Activated naive CD8-positive, alpha-beta T cell treated with anti-CD3 and anti-CD28 coated beads, Interleukin-2, amount 50 U/mL, for 24 hours (primary cell): ENCODE data around the gene GGCX.
A peak's percentile ranks its signal among the peaks of the same experiment; 100 is the strongest.
"Not testable (repeated sequence)": the region's sequence is repeated elsewhere in the genome, so short reads cannot be mapped to it uniquely, and the experiment has no call there.

Source experiments
- ATAC-seq: fragments of 150-1000 bp; cut with Tn5 transposase; one replicate; pipeline ENCODE4 v1.10.0; 2021
- DNase-seq: peaks from one replicate; pipeline ENCODE4 v3.0.0; 2021
- H3K27ac Mint-ChIP-seq: one replicate; pipeline ENCODE4 v1.8.0; 2021; ENCODE audit warnings: mild to moderate bottlenecking, mixed read lengths
- H3K27me3 Mint-ChIP-seq: one replicate; pipeline ENCODE4 v1.8.0; 2021; ENCODE audit warnings: mixed read lengths
- H3K36me3 Mint-ChIP-seq: one replicate; pipeline ENCODE4 v1.8.0; 2021; ENCODE audit warnings: low read depth, mixed read lengths
- H3K4me1 Mint-ChIP-seq: one replicate; pipeline ENCODE4 v1.8.0; 2021; ENCODE audit warnings: mixed read lengths
- H3K4me3 Mint-ChIP-seq: one replicate; pipeline ENCODE4 v1.8.0; 2021; ENCODE audit warnings: mild to moderate bottlenecking, moderate library complexity, mixed read lengths
- H3K9me3 Mint-ChIP-seq: one replicate; pipeline ENCODE4 v1.8.0; 2021; ENCODE audit warnings: mixed read lengths

GGCX gene

GRCh38 chr2:85544915-85545779 lies 16.1 kb downstream of the GGCX start:
- ATAC-seq, H3K9me3 Mint-ChIP-seq, H3K4me3 Mint-ChIP-seq, H3K27me3 Mint-ChIP-seq, DNase-seq: not testable (repeated sequence)
- Mint-ChIP-seq H3K36me3 (peaks cover 60% of the 10 kb centered on the region), H3K4me1 (peaks cover 38% of the 10 kb centered on the region), H3K27ac (peak overlapping the region; percentile 65)

GRCh38 chr2:85544254-85544691 lies 17.0 kb downstream of the GGCX start:
- H3K4me3 Mint-ChIP-seq: peak overlapping the region; percentile 42
- peaks cover 38% of the 10 kb centered on the region for H3K4me1 Mint-ChIP-seq
- ATAC-seq, DNase-seq, H3K9me3 Mint-ChIP-seq, H3K27me3 Mint-ChIP-seq: not testable (repeated sequence)
- peaks cover 66% of the 10 kb centered on the region for H3K36me3 Mint-ChIP-seq
- peak overlapping the region; percentile 99 for H3K27ac Mint-ChIP-seq

GRCh38 chr2:85542777-85543176 lies 18.5 kb downstream of the GGCX start:
- Mint-ChIP-seq H3K4me3 (peak overlapping the region; percentile 95), H3K27ac (peak overlapping the region; percentile 99), H3K36me3 (peaks cover 67% of the 10 kb centered on the region), H3K27me3 (no peaks in the 10 kb centered on the region), H3K9me3 (no peaks in the 10 kb centered on the region), H3K4me1 (peaks cover 38% of the 10 kb centered on the region)
- no peak for DNase-seq
- ATAC-seq: no peak

GRCh38 chr2:85541753-85542457 lies 19.4 kb downstream of the GGCX start:
- Mint-ChIP-seq H3K27ac (peak overlapping the region; percentile 99), H3K4me3 (peak overlapping the region; percentile 95), H3K9me3 (no peaks in the 10 kb centered on the region), H3K36me3 (peaks cover 66% of the 10 kb centered on the region), H3K4me1 (peaks cover 46% of the 10 kb centered on the region), H3K27me3 (no peaks in the 10 kb centered on the region)
- no peak for ATAC-seq
- no peak for DNase-seq

GRCh38 chr2:85541262-85541661 lies 20.0 kb downstream of the GGCX start:
- Mint-ChIP-seq H3K9me3 (no peaks in the 10 kb centered on the region), H3K4me1 (peaks cover 52% of the 10 kb centered on the region), H3K27ac (peak overlapping the region; percentile 99), H3K4me3 (peak overlapping the region; percentile 95), H3K27me3 (no peaks in the 10 kb centered on the region), H3K36me3 (peaks cover 69% of the 10 kb centered on the region)
- no peak for DNase-seq
- no peak for ATAC-seq

GRCh38 chr2:85540133-85540648 lies 21.1 kb downstream of the GGCX start:
- Mint-ChIP-seq H3K36me3 (peaks cover 62% of the 10 kb centered on the region), H3K4me1 (peaks cover 53% of the 10 kb centered on the region), H3K27me3 (no peaks in the 10 kb centered on the region), H3K9me3 (no peaks in the 10 kb centered on the region), H3K27ac (peak overlapping the region; percentile 99), H3K4me3 (peak overlapping the region; percentile 95)
- DNase-seq (no peak), ATAC-seq (no peak)

- Mint-ChIP-seq H3K27ac (peak overlapping the region; percentile 99), H3K4me3 (peak overlapping the region; percentile 95), H3K9me3 (no peaks in the 10 kb centered on the region), H3K36me3 (peaks cover 56% of the 10 kb centered on the region), H3K27me3 (no peaks in the 10 kb centered on the region), H3K4me1 (peaks cover 53% of the 10 kb centered on the region)
- DNase-seq (peak; percentile 77), ATAC-seq (peak; percentile 41)
Observed at GRCh38 chr2:85539361-85540132, 21.7 kb downstream of the GGCX start.

GRCh38 chr2:85538507-85539360 lies 22.6 kb downstream of the GGCX start, which contains the start of gene MAT2A:
TSS of gene MAT2A (plus strand) at chr2:85539168. CDS start at chr2:85539288, 120 bp downstream.
- H3K27ac Mint-ChIP-seq: peak within 1 kb of the TSS; percentile 99

GRCh38 chr2:85537600-85538506 lies 23.4 kb downstream of the GGCX start:
- peaks cover 39% of the 10 kb centered on the region for H3K36me3 Mint-ChIP-seq
- no peaks in the 10 kb centered on the region for H3K9me3 Mint-ChIP-seq
- H3K27ac Mint-ChIP-seq: peak overlapping the region; percentile 99
- no peaks in the 10 kb centered on the region for H3K27me3 Mint-ChIP-seq
- H3K4me3 Mint-ChIP-seq: peak overlapping the region; percentile 95
- H3K4me1 Mint-ChIP-seq: peaks cover 42% of the 10 kb centered on the region
- ATAC-seq (peak; percentile 11), DNase-seq (peak; percentile 58)

More at GRCh38 chr2:85538507-85539360, 22.6 kb downstream of the GGCX start, which contains the start of gene MAT2A:
- DNase-seq (peak; percentile 94), ATAC-seq (peak; percentile 80)
- Mint-ChIP-seq H3K27me3 (no peaks in the 10 kb centered on the region), H3K9me3 (no peaks in the 10 kb centered on the region), H3K4me3 (peak within 1 kb of the TSS; percentile 95), H3K4me1 (peaks cover 48% of the 10 kb centered on the region), H3K36me3 (peaks cover 48% of the 10 kb centered on the region)

GRCh38 chr2:85536479-85536878 lies 24.8 kb downstream of the GGCX start:
- Mint-ChIP-seq H3K4me3 (peak overlapping the region; percentile 24), H3K9me3 (no peaks in the 10 kb centered on the region), H3K36me3 (peaks cover 26% of the 10 kb centered on the region), H3K27ac (no peak overlapping the region), H3K27me3 (no peaks in the 10 kb centered on the region), H3K4me1 (peaks cover 29% of the 10 kb centered on the region)
- no peak for DNase-seq
- ATAC-seq: no peak

GRCh38 chr2:85534881-85535280 lies 26.4 kb downstream of the GGCX start:
- Mint-ChIP-seq H3K36me3 (peaks cover 10% of the 10 kb centered on the region), H3K4me1 (peaks cover 15% of the 10 kb centered on the region), H3K27me3 (no peaks in the 10 kb centered on the region), H3K27ac (no peak overlapping the region), H3K9me3 (no peaks in the 10 kb centered on the region), H3K4me3 (no peak overlapping the region)
- DNase-seq (no peak), ATAC-seq (no peak)

GRCh38 chr2:85534099-85534498 lies 27.2 kb downstream of the GGCX start:
- Mint-ChIP-seq H3K27ac (no peak overlapping the region), H3K4me1 (peaks cover 15% of the 10 kb centered on the region), H3K36me3 (peaks cover 5% of the 10 kb centered on the region)

More at GRCh38 chr2:85534099-85534498, 27.2 kb downstream of the GGCX start:
- H3K9me3 Mint-ChIP-seq: no peaks in the 10 kb centered on the region
- DNase-seq (no peak), ATAC-seq (no peak)
- peaks cover under 1% of the 10 kb centered on the region for H3K27me3 Mint-ChIP-seq
- H3K4me3 Mint-ChIP-seq: no peak overlapping the region
